OCI-LY3 (cell line): ENCODE measurements around the gene MMP1.

Experiments
- CTCF ChIP-seq: fragments of 200-600, 300-600 bp; sonication (generic); IDR thresholded peaks from 2 replicates; pipeline ENCODE4 v1.5.1; 2014; ENCODE audit warnings: antibody characterized with exemption, low read length, low read depth
- EZH2phosphoT487 ChIP-seq: fragments of 200-600 bp; shearing (Covaris generic); IDR thresholded peaks from 2 replicates; pipeline ENCODE4 v1.6.1; 2018; ENCODE audit warnings: antibody characterized with exemption, mixed run types, low read depth

- TF ChIP-seq CTCF, result no peak
- no peak for TF ChIP-seq EZH2phosphoT487
Observed at GRCh38 chr11:102771351-102771750, 26.6 kb downstream of the MMP1 start.
